NCI-H1694 treated with DMSO at 0.1 percent for 48 hours (cell line): ENCODE measurements around the gene EMC6.

Experiments
- DNase-seq: peaks from one replicate; lab custom pipeline; 2025; lab: John Stamatoyannopoulos, UW

Gene EMC6

GRCh38 chr17:3656353-3656752, 12.3 kb upstream of the EMC6 start:
- DNase-seq = no peak

DNA sequence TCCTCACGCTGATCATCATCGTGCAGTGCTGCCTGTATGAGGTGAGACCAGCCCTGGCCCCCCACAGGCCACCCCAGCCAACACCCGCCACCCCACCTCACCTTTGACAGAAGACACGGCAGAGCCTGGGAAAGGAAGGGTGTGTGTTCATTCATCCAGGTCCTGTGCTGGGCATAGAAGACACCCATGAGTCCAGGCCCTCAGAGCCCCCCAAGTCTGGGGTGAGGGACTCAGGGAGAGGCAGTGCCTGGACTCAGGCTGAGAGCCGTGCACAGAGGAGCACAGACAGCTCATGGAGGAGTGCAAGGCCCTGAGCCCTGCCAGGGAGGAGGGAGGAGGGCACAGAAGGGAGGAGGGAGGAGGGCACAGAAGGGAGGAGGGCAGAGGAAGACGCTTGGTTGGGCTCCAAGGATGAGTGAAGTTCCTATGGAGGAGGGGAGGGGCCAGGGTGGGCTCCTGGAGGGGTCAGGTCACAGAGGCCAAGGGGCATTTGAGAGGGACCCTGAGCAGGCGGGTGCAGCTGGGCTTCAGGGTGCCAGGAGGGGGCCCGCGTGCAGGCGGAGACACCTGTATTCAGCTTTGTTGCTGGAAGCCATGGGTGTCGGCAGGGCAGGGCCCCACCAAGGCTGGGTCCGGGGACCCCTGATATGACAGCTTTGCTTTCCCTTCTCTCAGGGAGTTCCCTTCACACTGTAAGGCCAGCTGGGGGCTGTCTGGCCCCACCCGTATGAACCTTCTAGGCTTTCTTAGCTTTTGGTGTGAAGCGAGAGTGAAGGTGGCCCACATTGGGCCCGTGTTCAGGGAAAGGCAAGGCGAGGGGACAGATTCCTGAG, 11.6 kb upstream of the EMC6 start:
- DNase-seq = no peak

DNA sequence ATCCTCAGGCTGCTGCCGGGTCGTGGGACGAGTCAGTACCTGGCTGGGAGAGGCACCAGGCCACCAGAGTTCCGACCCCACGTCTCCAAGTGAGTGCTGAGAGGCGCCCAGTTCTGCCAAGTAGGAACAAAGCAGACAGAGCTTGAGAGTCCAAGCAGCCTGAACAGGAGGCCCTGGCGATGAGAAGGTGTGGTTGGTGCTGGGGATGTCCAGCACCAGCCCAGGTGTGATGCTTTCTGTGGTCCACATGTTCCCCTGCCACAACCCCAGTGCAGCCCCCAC, 11.1 kb upstream of the EMC6 start:
- no peak for DNase-seq

- no peak for DNase-seq
Observed at GRCh38 chr17:3657874-3658783, 10.5 kb upstream of the EMC6 start.

DNA sequence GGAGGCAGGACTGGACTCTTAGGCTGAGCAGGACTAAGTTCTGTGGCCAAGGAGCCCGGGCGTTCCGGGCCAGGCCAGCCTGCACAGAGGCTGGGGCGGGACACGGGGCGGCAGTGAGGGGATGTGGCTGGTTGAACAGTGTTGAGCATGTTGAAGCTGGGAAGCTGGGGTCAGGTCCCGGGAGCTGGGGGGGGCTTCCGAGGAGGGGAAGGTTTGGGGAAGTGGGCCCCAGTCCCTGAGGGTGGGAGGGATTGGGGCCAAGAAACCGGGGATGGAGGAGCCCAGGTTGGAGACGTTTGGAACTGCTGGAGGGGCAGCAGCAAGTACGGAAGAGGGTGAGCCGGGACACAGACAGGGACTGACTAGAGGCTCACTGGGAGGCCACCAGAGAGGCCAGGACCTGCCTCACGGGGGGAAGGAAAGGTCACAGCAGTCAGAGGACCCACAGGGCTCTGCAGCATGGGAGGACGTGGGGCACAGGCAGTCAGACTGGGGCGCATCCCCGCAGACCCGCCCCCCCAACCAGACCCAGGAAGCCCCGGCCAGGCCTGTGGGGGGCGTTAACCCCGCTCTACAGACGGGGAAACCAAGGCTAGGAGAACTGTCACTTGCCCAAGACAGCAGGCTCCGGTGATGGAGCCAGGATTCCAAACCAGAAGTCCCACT, 9.7 kb upstream of the EMC6 start:
- DNase-seq = no peak

DNA sequence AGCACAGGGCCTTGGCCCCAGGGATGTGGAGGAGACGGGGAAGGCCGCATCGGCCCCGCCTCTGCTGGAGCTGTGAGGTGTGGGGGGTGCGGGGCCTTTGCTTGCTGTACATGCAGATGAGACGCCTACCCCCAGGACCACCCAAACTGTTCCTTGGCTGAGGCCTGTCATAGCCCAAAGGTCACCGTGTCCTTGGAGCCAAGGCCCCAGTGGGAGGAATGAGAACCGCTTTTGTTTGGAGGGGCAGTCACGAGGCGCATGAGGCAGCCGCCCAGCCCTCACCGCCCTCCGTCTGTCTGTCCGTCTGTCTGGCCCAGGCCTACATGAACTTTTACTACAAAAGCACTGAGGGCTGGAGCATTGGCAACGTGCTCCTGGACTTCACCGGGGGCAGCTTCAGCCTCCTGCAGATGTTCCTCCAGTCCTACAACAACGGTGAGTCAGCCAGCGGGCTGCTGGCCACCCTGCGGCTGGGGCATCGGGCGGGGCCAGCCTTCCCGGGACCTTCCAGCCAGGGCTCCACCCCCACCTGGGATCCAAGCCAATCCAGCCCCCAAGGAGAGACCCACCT, 9.0 kb upstream of the EMC6 start:
- DNase-seq = no peak

DNA sequence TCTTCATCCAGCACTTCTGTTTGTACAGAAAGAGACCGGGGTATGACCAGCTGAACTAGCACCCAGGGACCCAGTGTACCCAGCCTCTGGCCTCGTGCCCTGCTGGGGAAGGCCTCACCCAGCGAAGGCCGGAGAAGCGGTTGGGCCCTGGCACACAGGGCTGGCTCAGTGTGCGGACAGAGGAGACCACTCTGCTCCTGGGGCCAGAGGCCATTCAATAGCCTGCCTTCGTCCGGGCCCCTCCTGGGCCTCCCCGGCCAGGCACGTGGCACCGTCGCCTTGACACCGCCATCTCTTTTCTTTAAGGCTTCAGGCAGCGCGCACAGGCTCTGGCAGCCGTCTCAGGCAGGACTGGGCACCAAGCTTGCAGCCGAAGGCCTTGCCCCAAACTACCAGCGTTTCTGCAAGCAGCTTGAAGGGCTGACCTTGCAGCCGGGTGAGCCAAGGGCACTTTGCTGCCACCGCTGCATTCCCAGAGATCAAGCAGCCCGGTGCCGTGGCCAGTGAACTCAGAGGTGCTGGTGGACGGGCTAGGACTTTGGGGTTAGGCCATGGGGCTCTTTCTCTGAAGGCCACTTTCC, 8.2 kb upstream of the EMC6 start:
- DNase-seq = no peak

DNA sequence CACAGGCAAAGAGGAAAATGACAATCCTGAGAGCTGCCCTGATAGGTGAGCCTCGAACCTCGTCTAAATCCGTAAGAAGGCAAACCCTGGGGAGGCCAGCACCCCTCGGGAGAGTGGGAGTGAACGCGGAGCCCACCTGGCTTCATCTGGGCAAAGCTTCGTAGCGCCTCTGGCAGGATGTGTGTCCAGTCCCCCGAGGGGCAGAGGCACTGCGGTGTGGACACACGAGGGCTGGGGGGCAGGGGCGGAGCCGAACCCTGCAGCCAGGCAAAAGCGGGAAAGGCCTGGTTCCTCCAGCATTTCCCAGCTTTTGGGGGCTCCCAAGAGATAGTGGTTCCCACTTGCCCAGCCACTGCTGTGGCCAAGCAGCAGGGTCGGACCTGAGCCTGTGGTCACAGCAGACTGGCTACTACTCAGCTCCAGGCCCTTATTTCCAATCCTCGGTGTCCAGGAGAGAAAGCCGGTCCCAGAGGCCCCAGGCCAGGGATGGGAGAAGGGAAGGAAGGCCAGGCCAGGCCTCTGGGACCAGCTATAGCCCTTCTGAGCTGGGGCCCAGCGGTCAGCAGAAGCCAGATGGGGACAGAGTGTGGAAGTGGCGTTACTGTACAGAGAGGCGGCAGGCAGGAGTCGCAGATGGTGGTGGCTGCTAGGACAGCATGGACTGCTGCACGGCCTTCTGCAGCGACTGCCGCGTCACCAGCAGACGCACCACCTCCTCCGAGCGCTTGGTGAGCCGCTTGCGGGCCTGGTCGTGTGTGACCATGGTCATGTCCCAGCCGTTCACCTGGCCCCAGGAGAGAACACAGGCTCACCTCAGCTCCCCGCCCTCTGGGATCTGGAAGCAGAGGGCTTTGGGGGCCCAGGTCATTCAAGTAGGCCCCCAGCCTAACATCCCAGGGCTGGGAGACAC, 5.3 kb upstream of the EMC6 start:
- DNase-seq = no peak

- DNase-seq = no peak
Observed at GRCh38 chr17:3665834-3666233, 2.8 kb upstream of the EMC6 start.

- no peak for DNase-seq
Observed at GRCh38 chr17:3666516-3666915, 2.1 kb upstream of the EMC6 start.

- no peak for DNase-seq
Observed at GRCh38 chr17:3667366-3668278, 990 bp upstream of the EMC6 start.

DNA sequence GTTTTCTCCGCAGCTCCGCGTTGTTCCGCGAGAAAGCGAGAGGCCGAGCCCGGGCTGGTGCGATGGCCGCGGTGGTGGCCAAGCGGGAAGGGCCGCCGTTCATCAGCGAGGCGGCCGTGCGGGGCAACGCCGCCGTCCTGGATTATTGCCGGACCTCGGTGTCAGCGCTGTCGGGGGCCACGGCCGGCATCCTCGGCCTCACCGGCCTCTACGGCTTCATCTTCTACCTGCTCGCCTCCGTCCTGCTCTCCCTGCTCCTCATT, 404 bp downstream of the EMC6 start:
- no peak for DNase-seq

GRCh38 chr17:3669548-3669947, 936 bp downstream of the EMC6 start:
- no peak for DNase-seq

DNA sequence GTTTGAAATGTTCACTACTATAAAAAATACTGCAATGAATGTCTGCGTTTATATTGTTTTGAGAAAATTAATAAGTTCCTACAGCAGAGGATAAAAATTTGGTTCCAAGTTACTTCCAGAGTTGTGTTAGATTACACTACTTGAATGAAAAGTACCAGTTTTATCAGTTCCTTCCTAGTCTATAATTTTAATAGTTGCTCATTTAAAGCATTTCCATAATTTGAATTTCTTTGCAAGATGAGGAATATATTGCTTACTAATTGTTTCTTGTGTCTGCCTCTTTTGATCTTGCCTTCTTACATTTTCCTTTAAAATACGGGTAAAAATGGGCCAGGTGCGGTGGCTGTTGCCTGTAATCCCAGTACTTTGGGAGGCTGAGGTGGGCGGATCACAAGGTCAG, 4.0 kb downstream of the EMC6 start:
- no peak for DNase-seq

GRCh38 chr17:3675886-3676285, 7.3 kb downstream of the EMC6 start:
- no peak for DNase-seq

DNA sequence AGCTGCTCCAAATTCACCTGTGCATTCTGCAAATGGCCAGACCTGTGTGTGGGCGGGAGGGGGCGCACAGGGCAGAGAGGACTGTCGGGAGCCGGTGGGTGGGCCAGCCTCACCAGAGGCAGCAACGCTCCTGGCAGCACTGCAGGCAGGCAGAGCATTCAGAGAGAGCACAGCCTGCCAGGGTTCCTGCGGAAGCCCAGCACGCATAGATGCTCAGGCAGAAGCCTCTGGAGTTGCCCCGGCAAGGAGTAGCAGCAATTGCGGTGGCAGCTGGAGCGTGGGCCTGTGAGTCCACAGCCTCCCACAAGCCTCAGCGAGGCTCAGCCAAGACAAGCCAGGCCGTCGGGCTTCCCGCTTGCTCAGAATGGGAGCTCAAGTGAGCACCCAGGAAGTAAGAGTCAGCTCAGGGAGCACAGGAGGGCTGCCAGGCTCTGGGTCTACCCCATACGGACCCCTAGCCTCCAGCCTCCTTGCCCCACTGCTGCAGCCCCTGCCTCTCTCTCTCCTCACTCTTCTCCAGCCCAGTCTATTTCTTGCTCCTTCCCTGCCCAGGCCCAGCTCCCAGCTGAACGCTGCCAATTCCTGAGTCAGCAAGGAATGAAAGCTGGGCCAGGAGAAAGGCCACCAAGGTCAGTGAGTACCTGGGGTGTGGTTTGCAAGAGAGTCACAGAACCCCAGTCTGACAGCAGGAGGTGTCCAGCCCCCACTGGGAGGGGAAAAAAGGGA, 9.6 kb downstream of the EMC6 start:
- DNase-seq = no peak

- DNase-seq = no peak
Observed at GRCh38 chr17:3678821-3679530, 10.4 kb downstream of the EMC6 start.

DNA sequence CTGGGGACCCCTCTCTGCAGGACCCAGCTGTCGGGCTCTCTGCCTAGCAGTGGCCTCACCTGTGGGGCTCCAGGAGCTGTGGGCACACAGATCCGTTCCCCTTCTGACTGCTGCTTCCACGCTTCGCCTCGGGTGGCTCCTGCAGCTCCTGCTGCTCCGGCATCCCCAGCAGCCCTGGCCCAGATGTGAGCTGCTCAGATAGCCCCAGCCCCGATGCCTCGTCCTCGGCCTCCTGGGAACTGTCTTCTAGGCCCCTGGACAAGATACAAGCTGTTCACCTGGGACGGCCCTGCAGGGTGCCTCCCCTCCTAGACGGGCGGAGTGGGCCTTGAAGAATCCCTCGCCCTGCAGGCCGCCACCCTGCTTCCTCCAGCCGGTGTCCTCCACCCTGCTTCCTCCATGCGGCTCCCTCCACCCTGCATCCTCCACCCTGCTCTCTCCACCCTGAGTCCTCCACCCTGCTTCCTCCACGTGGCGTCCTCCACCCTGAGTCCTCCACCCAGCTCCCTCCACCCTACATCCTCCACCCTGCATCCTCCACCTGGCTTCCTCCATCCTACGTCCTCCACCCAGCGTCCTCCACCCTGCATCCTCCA, 11.0 kb downstream of the EMC6 start:
- DNase-seq = no peak

GRCh38 chr17:3681057-3681456, 12.4 kb downstream of the EMC6 start:
- no peak for DNase-seq
